Measurements from ENCODE around the gene UROS.

UROS gene

GRCh38 chr10:125792342-125793300 lies 30.4 kb downstream of the UROS start:
- DNase-seq, result no peak

GRCh38 chr10:125788156-125789034 lies 34.7 kb downstream of the UROS start:
- no peak for DNase-seq

- no peak for DNase-seq
Observed at GRCh38 chr10:125785791-125786190, 37.3 kb downstream of the UROS start.

- no peak for DNase-seq
Observed at GRCh38 chr10:125783957-125784356, 39.1 kb downstream of the UROS start.

GRCh38 chr10:125783408-125783807 lies 39.6 kb downstream of the UROS start:
- no peak for DNase-seq

- DNase-seq, result peak in 1 of 56 donors; percentile 6
Observed at GRCh38 chr10:125782616-125783015, 40.4 kb downstream of the UROS start.

- DNase-seq, result no peak
Observed at GRCh38 chr10:125782054-125782453, 41.0 kb downstream of the UROS start.

GRCh38 chr10:125781374-125781773 lies 41.7 kb downstream of the UROS start:
- DNase-seq, result no peak

- no peak for DNase-seq
Observed at GRCh38 chr10:125779403-125780327, 43.4 kb downstream of the UROS start.

- no peak for DNase-seq
Observed at GRCh38 chr10:125778556-125778955, 44.5 kb downstream of the UROS start.

GRCh38 chr10:125777806-125778205 lies 45.3 kb downstream of the UROS start:
- DNase-seq, result no peak

- no peak for DNase-seq
Observed at GRCh38 chr10:125775491-125776106, 47.5 kb downstream of the UROS start, which contains the start of gene MMP21. MMP21 (minus strand) TSS chr10:125775821; CDS start chr10:125775821, 0 bp downstream.

- DNase-seq, result no peak
Observed at GRCh38 chr10:125774581-125775191, 48.4 kb downstream of the UROS start.

GRCh38 chr10:125773687-125774543 lies 49.1 kb downstream of the UROS start:
- no peak for DNase-seq

GRCh38 chr10:125772864-125773180 lies 50.2 kb downstream of the UROS start:
- DNase-seq, result no peak

- DNase-seq, result no peak
Observed at GRCh38 chr10:125772112-125772863, 50.8 kb downstream of the UROS start.

GRCh38 chr10:125770844-125771243 lies 52.2 kb downstream of the UROS start:
- DNase-seq, result no peak

- no peak for DNase-seq
Observed at GRCh38 chr10:125769175-125769574, 53.9 kb downstream of the UROS start.

All from amygdala (tissue), 56 donors.